ENCODE results near the gene SRC. TPM values are rescaled to one million over a fixed set of nuclear protein-coding genes. Genes with fewer than 3 reads are reported as not detected.

Gene SRC
- total RNA-seq, 1 experiment from 2014 or later = 185 TPM

GRCh38 chr20:37447688-37448087 lies 101.7 kb downstream of the SRC start:
- H3K27ac Mint-ChIP-seq (ENCODE audit: unreplicated experiment) = no peak overlapping the region
- no peaks in the 10 kb centered on the region for H3K27me3 Mint-ChIP-seq (ENCODE audit: unreplicated experiment)
- intact Hi-C loops (cut with micrococcal nuclease; ENCODE audit: unreplicated experiment) = no loop called here
- no peak for TF ChIP-seq CTCF (IDR thresholded peaks at IDR 0.05; ENCODE audit: unreplicated experiment)
- H3K9me3 Mint-ChIP-seq (ENCODE audit: low read depth, unreplicated experiment) = no peaks in the 10 kb centered on the region
- no peak overlapping the region for H3K4me3 Mint-ChIP-seq (ENCODE audit: low read depth, unreplicated experiment)
- CTCF ChIA-PET = no interaction called here
- no TSS peak for BruUV-seq (replicated peaks)
- no peaks in the 10 kb centered on the region for H3K4me1 Mint-ChIP-seq (ENCODE audit: low read depth, unreplicated experiment)
- no peaks in the 10 kb centered on the region for H3K36me3 Mint-ChIP-seq (ENCODE audit: insufficient read depth, unreplicated experiment)
- no peak for DNase-seq

GRCh38 chr20:37449276-37449675 lies 103.3 kb downstream of the SRC start:
- no peak overlapping the region for H3K4me3 Mint-ChIP-seq (ENCODE audit: low read depth, unreplicated experiment)
- no peak for TF ChIP-seq CTCF (IDR thresholded peaks at IDR 0.05; ENCODE audit: unreplicated experiment)

GRCh38 chr20:37450344-37450743 lies 104.4 kb downstream of the SRC start:
- CTCF ChIA-PET = no interaction called here
- TF ChIP-seq CTCF (IDR thresholded peaks at IDR 0.05; ENCODE audit: unreplicated experiment) = no peak
- Mint-ChIP-seq H3K36me3 (ENCODE audit: insufficient read depth, unreplicated experiment) (no peaks in the 10 kb centered on the region), H3K27ac (ENCODE audit: unreplicated experiment) (no peak overlapping the region), H3K4me3 (ENCODE audit: low read depth, unreplicated experiment) (no peak overlapping the region), H3K4me1 (ENCODE audit: low read depth, unreplicated experiment) (no peaks in the 10 kb centered on the region), H3K27me3 (ENCODE audit: unreplicated experiment) (no peaks in the 10 kb centered on the region), H3K9me3 (ENCODE audit: low read depth, unreplicated experiment) (peaks cover 4% of the 10 kb centered on the region)
- intact Hi-C loops (cut with micrococcal nuclease; ENCODE audit: unreplicated experiment) = no loop called here
- BruUV-seq (replicated peaks) = no TSS peak
- no peak for DNase-seq

More at GRCh38 chr20:37449276-37449675, 103.3 kb downstream of the SRC start:
- H3K27ac Mint-ChIP-seq (ENCODE audit: unreplicated experiment) = no peak overlapping the region
- no TSS peak for BruUV-seq (replicated peaks)
- intact Hi-C loops (cut with micrococcal nuclease; ENCODE audit: unreplicated experiment) = no loop called here
- no peaks in the 10 kb centered on the region for H3K36me3 Mint-ChIP-seq (ENCODE audit: insufficient read depth, unreplicated experiment)
- H3K27me3 Mint-ChIP-seq (ENCODE audit: unreplicated experiment) = no peaks in the 10 kb centered on the region
- H3K9me3 Mint-ChIP-seq (ENCODE audit: low read depth, unreplicated experiment) = peaks cover 4% of the 10 kb centered on the region
- DNase-seq = no peak
- H3K4me1 Mint-ChIP-seq (ENCODE audit: low read depth, unreplicated experiment) = no peaks in the 10 kb centered on the region
- CTCF ChIA-PET = interaction anchor here (0.7 kb wide), 1 partner anchor 15 kb away, joined by 3 read pairs; no protein-coding TSS in a partner anchor

- TF ChIP-seq CTCF (IDR thresholded peaks at IDR 0.05; ENCODE audit: unreplicated experiment) = no peak
- CTCF ChIA-PET = no interaction called here
- no TSS peak for BruUV-seq (replicated peaks)
Observed at GRCh38 chr20:37451616-37452015, 105.7 kb downstream of the SRC start.

More at GRCh38 chr20:37451616-37452015, 105.7 kb downstream of the SRC start:
- intact Hi-C loops (cut with micrococcal nuclease; ENCODE audit: unreplicated experiment) = no loop called here
- no peaks in the 10 kb centered on the region for H3K4me1 Mint-ChIP-seq (ENCODE audit: low read depth, unreplicated experiment)
- H3K4me3 Mint-ChIP-seq (ENCODE audit: low read depth, unreplicated experiment) = no peak overlapping the region
- peaks cover 4% of the 10 kb centered on the region for H3K9me3 Mint-ChIP-seq (ENCODE audit: low read depth, unreplicated experiment)
- no peak for DNase-seq
- no peaks in the 10 kb centered on the region for H3K27me3 Mint-ChIP-seq (ENCODE audit: unreplicated experiment)
- no peaks in the 10 kb centered on the region for H3K36me3 Mint-ChIP-seq (ENCODE audit: insufficient read depth, unreplicated experiment)
- no peak overlapping the region for H3K27ac Mint-ChIP-seq (ENCODE audit: unreplicated experiment)
